Glomerular visceral epithelial cell (primary cell): ENCODE measurements around the gene KIF12.
A peak's percentile ranks its signal among the peaks of the same experiment; 100 is the strongest.

ENCODE experiments used
- DNase-seq: peaks from one replicate; pipeline ENCODE4 v3.0.0-alpha.2; 2016; ENCODE audit errors: extremely low spot score

KIF12 gene

DNA sequence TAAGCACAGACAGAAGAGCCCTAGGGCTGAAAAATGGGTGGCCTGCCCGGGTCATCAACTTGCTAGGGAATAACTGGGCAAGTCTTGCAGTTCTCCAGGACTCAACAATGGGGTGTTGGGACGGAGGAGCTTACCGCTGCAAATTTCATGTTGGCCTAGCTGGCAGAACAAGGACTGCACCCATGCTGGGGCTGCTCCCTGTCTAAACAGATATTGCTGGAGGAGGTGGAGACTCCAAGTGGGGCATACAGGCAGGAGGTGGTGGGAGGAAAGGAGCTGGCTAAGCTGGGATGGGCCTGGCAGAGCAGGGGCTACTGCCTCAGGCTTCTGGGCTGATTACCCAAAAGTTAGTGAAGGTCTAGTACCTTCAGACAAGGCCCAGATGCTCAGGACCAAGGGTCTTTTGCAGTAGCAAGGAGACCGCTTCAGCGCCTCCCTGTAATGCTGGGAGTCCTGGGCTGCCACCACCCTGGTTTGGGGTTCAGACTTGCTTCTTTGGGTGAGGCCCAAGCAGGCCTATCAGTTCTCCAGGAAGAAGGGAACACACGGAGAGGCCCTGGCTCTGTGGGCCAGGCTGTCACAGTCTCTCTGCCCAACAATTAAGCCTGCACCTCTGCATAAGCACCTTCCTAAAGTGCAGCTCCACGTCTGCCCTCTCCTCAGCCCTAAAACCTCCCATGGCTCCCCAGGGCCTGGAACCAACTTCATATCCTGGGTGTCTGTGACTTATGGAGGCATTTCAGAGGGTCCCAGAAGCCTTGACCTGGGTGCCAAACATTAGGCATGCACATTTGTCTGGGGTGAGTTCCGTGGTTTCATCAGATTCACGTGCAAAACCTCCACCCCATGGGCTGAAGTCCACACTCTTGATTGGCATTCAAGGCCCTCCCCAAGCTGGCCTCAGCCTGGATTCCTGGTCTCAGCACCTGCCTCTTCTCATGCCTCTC, 24.2 kb upstream of the KIF12 start:
- DNase-seq: no peak

DNA sequence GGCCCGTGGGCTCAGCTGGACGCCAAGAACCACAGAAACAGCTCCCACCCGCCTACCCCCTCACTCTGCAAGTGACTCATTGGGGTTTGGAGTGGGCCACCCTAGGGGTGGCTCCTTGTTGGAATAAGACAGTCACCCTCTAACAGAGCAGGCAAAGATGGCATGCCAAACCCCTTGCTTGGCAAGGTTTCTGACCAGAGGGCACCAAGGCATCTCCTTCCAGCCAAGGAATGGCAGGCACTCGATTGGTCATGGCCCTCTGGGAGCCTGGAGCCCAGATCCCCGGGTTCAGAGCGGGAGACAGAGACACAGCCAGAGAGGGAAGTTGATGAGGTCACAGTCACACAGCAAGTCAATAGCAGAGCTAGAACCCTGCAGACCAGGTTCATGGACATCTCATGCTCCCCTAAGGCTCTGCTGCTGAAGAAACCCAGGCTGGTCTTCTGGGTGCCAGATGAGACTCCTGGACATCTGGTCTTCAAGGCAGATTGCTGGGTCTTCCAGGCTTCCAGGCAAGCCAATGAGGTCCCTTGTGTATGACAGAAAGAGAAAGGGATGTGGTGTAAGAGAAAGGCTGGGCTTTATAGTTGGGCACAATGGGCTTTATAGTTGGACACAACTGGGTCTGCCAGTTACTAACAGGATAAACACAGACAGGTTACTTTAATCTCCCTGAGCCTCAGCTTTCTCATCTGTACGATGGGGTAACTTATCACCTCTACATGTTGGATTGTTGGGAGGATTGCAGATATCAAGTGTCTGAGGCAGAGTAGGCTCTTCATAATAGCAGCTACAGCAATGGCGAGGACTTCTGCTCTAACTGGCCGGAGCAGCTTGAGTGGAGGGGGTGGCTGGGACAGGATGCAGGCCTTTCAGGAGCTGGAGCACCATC, 23.3 kb upstream of the KIF12 start:
- DNase-seq: no peak

DNA sequence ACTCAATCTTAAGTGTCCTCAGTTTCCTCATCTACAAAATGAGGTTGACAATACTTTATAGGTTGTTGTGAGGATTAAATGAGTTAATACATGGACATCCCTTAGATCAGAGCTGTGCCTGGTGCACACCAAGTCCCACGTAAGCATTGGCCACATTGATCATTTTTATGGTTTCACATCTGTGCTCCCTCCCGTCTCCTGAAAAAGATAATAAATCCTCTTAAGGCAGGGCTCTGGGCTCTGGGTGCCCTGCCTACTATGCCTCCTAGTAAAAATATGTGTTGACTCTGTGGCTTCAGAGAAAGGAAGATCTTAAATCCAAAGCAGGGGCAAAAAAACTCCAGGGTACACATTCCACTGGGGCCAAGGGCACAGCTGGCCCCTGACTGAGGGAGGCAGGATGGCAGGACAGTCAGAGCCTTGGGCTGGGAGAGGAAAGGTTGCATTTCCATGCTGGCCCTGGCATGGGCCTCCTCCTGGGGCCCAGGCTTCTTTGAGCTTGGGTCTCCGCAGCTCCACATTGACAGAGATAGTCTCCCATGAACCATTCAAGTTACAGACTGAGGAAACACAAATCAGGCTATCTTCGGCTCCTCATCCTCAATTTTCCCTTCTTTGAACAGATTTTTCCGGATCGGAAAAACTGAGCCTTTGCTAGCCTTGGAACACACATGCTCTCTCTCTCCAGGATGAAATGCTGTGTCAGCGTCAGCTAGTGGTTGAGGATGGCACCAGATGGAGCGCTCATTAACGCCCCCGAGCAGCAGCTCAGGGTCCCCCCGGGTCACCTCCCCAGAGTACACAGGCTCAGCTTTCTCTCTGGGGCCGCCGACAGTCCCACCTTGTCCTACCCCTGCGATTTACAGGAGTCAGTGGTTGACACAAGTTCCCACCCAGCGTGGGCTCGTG, 22.4 kb upstream of the KIF12 start:
- DNase-seq: no peak

DNA sequence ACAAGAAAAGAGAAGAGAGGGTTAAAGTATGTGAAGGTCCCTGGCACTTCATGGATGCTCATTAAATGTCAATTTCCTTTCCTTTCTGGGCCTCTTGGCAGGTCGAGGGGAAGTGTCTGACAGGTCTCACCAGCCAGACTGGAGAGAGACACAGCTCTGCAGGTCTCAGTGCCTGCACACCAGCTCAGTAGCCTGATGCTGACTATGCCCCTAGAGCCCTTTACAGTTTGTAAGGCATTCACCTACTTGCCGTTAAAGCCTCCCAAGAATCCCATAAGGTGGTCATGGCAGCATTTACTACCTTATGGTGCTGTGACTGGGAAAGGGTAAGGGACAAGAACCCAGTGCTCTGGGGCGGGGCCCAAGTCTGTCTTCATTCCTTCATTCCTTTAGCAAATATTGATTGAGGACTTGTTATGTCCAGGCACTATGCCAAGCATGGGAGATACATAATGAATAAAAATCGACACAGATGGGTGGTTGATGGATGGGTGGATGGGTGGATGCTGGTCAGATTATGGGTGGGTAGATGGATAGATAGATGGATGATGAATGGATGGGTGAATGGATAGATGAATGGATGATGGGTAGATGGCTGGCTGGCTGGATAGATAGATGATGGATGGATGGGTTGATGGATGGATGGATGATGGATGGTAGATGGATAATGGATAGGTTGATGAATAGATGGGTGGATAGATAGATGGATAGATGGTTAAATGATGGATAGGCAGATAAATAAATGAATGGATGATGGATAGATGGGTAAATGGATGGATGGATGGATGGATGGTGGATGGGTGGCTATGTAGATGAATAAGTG, 21.3 kb upstream of the KIF12 start:
- no peak for DNase-seq

DNA sequence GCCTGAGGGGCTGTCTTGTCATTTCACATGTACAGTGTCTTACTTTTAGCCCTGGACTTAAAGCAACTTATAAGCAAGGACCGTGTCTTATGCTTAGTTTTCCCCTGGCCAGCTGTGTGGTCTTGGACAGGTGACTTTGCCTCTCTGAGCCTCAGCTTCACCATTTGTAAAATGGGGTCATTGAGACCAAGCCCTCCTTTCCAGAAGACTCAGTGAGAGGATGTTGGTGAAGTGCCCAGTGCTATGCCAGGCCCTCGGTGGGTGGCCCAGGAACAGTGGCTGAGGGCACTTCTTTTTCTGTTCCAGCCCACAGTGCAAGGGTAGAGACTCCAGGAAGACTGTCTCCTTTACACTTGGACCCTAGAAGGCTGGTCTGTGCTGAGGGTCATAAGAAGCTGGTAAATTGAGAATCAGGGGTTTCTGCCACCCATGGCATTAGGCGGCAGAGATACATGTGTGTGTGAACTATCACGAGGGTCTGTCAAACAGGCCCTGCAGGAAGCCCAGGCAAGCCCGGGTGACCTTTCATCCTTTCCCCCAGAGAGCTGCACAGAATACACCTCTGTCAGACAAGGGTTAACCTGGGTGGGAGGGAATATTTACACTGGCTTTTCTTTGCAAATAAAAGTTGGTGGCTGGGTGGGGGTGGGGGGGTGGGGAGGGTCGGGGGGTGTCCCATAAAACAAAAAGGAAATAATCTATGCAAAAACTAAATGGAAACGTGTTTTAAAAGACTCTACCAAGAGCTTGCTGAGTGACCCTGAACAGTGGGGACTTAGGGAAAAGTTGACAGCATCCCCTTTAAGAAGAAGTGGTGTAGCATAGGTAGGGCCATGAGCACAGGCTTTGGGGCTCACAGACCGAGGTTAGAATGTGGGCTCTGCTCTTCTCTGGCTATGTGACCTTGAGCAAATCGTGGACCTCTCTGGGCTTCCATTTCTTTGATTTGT, 20.4 kb upstream of the KIF12 start:
- DNase-seq: no peak

DNA sequence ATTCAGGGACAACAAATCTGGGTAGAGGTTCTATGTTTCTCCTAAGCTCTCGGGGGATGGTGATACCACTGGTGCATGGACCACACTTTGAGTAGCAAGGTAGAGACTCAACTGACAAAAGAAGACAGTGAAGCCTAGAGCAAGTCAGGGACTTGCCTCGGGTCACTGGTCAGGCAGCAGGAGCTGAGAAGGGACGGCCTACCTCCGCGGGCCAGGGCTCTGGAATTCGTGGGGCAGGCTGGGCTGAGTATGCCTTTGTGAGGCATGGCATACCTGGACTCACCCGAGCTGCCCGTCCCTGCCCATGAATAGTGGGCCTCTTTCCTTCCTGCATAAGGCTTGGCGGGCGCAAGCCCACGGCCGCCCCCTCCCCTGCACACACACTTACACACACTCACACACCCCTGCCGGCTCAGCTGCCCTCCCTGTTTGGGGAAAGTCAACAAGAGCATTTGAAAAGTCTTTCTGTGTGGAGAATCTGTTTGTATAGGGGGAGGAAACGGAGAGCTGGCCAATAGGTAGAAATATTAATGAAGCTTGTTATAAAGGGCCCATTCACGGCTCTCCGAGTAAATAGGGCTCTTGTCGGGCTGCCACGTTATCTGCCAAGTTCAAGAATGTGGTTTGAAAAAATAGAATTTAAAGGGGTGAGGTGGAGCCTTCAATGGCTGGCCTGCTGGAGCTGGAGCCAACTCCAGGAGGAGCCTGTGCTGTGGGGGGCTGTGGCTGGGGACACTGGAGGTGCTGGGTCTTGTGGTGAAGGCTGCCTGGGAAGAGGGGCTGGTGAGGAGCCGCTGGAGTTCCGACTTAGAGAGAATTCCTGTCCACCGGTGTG, 19.1 kb upstream of the KIF12 start:
- DNase-seq: no peak

- DNase-seq: no peak
These were observed 18.5 kb upstream of the KIF12 start for GRCh38 chr9:114117614-114117995.

GRCh38 chr9:114116126-114116747, 17.1 kb upstream of the KIF12 start:
- DNase-seq: no peak

DNA sequence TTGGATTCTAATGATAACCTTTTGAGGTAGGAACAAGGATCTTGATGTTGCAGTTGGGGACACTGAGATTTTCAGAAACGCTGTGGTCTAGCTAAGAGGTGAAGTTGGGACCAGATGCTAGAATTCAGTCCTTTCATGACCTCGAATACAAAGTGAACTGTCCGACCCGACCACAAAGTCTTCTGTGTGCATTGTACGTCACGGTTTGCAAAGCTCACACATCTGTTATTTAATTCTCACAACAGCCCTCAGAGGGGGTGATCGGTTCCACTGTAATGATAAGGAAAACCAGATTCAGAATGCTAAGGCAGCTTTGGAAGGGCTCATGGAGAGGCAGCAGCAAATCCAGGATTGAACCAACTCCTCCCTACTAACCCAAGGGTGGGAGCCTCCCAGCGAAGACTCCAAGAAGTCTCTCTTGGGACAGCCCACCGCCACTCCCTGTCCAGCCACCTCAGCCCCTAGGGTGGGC, 16.6 kb upstream of the KIF12 start:
- DNase-seq: no peak

DNA sequence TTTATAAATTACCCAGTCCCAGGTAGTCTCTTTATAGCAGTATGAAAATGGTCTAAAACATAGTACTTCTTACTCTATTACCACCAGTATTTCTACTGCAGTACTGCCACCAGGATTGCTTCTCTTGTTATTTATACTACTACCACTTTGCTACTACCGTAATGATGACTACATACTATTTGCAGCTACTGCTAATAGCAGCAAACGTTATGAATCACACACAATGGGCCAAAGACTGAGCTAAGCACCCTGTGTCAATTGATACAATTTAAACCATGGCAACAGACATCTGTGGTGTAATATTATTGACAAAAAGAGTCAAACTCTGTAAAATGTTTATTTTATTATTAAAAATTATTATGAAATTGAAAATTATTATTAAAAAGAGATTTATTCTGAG, 15.3 kb upstream of the KIF12 start:
- DNase-seq: no peak

GRCh38 chr9:114112778-114113584, 13.9 kb upstream of the KIF12 start:
- peak; percentile 50 for DNase-seq

- DNase-seq: no peak
These were observed 13.2 kb upstream of the KIF12 start for GRCh38 chr9:114112325-114112724.

- peak; percentile 79 for DNase-seq
These were observed 11.1 kb upstream of the KIF12 start for GRCh38 chr9:114110180-114110579.

DNA sequence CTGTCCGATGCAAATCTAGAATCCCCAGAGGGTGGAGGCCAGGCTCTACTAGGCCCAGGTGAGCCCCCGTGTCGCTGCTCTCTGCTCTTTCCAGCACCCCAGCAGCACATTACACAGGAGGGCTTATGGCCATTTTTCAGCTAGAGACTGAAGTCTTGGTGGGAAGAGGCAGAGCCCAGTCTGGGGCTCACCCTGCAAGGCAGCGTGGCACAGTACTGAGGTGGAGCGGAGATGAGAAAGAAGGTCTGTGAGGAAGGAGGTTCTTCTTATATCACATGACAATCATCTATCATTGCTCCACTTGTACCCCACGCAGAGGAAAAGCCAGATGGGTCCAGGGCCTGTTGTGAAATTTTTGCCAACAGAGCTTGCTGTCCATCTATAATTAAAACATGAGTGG, 10.0 kb upstream of the KIF12 start:
- no peak for DNase-seq

GRCh38 chr9:114108016-114108833, 9.1 kb upstream of the KIF12 start:
- DNase-seq: peak; percentile 82

GRCh38 chr9:114107286-114108001, 8.4 kb upstream of the KIF12 start:
- DNase-seq: no peak
